Peyer's patch (tissue), 4 donors: ENCODE measurements around the gene MIS18BP1. TPM values are rescaled to one million over a fixed set of nuclear protein-coding genes. Genes with fewer than 3 reads are reported as not detected.

Experiments used
- DNase-seq, 3 donors: peaks; one replicate each; pipeline ENCODE4 v3.0.0-alpha.2; 2017 to 2019
- H3K27ac ChIP-seq, 4 donors: fragments of 200-600 bp; sonication (generic); one replicate each; pipeline ENCODE4 v1.5.1; 2016 to 2019
- H3K27me3 ChIP-seq, 2 donors: fragments of 200-600 bp; sonication (generic); one replicate each; pipeline ENCODE4 v1.5.1; 2019
- H3K36me3 ChIP-seq, 3 donors: fragments of 200-600 bp; sonication (generic); one replicate each; pipeline ENCODE4 v1.5.1; 2016 to 2019
- H3K4me1 ChIP-seq, 4 donors: fragments of 200-600 bp; sonication (generic); one replicate each; pipeline ENCODE4 v1.5.1; 2016 to 2019
- H3K4me3 ChIP-seq, 4 donors: fragments of 200-600 bp; sonication (generic); 1 replicate in 3 of 4; 2 replicates in 1 of 4; pipeline ENCODE4 v1.5.1; 2016 to 2019; ENCODE audit warnings: mild to moderate bottlenecking in 1 of 4
- H3K9me3 ChIP-seq, 4 donors: fragments of 200-600 bp; sonication (generic); one replicate each; pipeline ENCODE4 v1.5.1; 2016 to 2019; ENCODE audit warnings: mild to moderate bottlenecking in 1 of 4
- CTCF ChIP-seq, 6 experiments: fragments of 450-650 bp in 4 of 6; fragments of 200-600 bp in 2 of 6; sonication (generic) in 1 of 6; IDR thresholded peaks; one replicate each; pipeline ENCODE4 v1.5.1; 2017 to 2019; ENCODE audit warnings: antibody characterized with exemption in 6 of 6, mild to moderate bottlenecking in 3 of 6, moderate library complexity in 1 of 6
- POLR2A ChIP-seq, 2 donors: fragments of 450-650 bp; IDR thresholded peaks; one replicate each; pipeline ENCODE4 v1.5.1; 2017; ENCODE audit warnings: antibody characterized with exemption in 2 of 2, mild to moderate bottlenecking in 2 of 2, moderate library complexity in 2 of 2
- total RNA-seq, 4 donors: library from RNA; depleted of rRNA; stranded (reverse); fragments of >200 nt; gene quantifications; one replicate each; pipeline ENCODE4 v1.1.0, GENCODE V29; 2016

Gene MIS18BP1
- total RNA-seq, 4 donors from 2014 or later, result 21.9 to 80.9 (median 26.4) TPM

GRCh38 chr14:45258805-45259204 lies 5.8 kb upstream of the MIS18BP1 start:
- Histone ChIP-seq H3K27me3 (no peaks in the 10 kb centered on the region), H3K4me3 (no peak overlapping the region), H3K4me1 (peaks cover 0 to 5% (median 0%) of the 10 kb centered on the region in 4 donors), H3K36me3 (no peaks in the 10 kb centered on the region), H3K27ac (no peak overlapping the region), H3K9me3 (peaks cover 0 to 11% (median 0%) of the 10 kb centered on the region in 4 donors)
- no peak for TF ChIP-seq POLR2A (IDR thresholded peaks at IDR 0.05)
- TF ChIP-seq CTCF (IDR thresholded peaks at IDR 0.05), result no peak
- no peak for DNase-seq

- Histone ChIP-seq H3K27ac (no peak overlapping the region), H3K4me3 (no peak overlapping the region), H3K4me1 (peaks cover 0 to 5% (median 0%) of the 10 kb centered on the region in 4 donors), H3K9me3 (peaks cover 0 to 11% (median 0%) of the 10 kb centered on the region in 4 donors), H3K36me3 (no peaks in the 10 kb centered on the region), H3K27me3 (no peaks in the 10 kb centered on the region)
- DNase-seq, result no peak
- no peak for TF ChIP-seq POLR2A (IDR thresholded peaks at IDR 0.05)
- TF ChIP-seq CTCF (IDR thresholded peaks at IDR 0.05), result no peak
These were observed 5.1 kb upstream of the MIS18BP1 start for GRCh38 chr14:45258073-45258472.

- TF ChIP-seq POLR2A (IDR thresholded peaks at IDR 0.05) (no peak), CTCF (IDR thresholded peaks at IDR 0.05) (no peak)
- Histone ChIP-seq H3K4me3 (no peak overlapping the region), H3K27ac (no peak overlapping the region), H3K36me3 (no peaks in the 10 kb centered on the region), H3K9me3 (peaks cover 0 to 11% (median 0%) of the 10 kb centered on the region in 4 donors), H3K4me1 (peaks cover 0 to 17% (median 0%) of the 10 kb centered on the region in 4 donors), H3K27me3 (no peaks in the 10 kb centered on the region)
- DNase-seq, result no peak
These were observed 1.8 kb upstream of the MIS18BP1 start for GRCh38 chr14:45254771-45255170.

- Histone ChIP-seq H3K9me3 (peaks cover 0 to 11% (median 0%) of the 10 kb centered on the region in 4 donors), H3K36me3 (no peaks in the 10 kb centered on the region), H3K27ac (peak overlapping the region; percentile 83 to 92 (median 87)), H3K4me3 (peak overlapping the region; percentile 59 to 82 (median 71)), H3K4me1 (peaks cover 0 to 22% (median 3%) of the 10 kb centered on the region in 4 donors), H3K27me3 (no peaks in the 10 kb centered on the region)
- no peak for TF ChIP-seq CTCF (IDR thresholded peaks at IDR 0.05)
- no peak for TF ChIP-seq POLR2A (IDR thresholded peaks at IDR 0.05)
- DNase-seq, result peak in 2 of 3 donors; percentile 50 to 53
These were observed 830 bp upstream of the MIS18BP1 start for GRCh38 chr14:45253754-45254310.

- no peaks in the 10 kb centered on the region for H3K36me3 ChIP-seq
- peak overlapping the region; percentile 83 to 92 (median 87) for H3K27ac ChIP-seq
- peaks cover 0 to 22% (median 3%) of the 10 kb centered on the region in 4 donors for H3K4me1 ChIP-seq
- TF ChIP-seq POLR2A (IDR thresholded peaks at IDR 0.05), result no peak
- peak in 1 of 6 experiments; percentile 1 for TF ChIP-seq CTCF (IDR thresholded peaks at IDR 0.05)
- peak overlapping the region; percentile 59 to 82 (median 71) for H3K4me3 ChIP-seq
- peak in 1 of 3 donors; percentile 36 for DNase-seq
- no peaks in the 10 kb centered on the region for H3K27me3 ChIP-seq
- H3K9me3 ChIP-seq, result no peaks in the 10 kb centered on the region
These were observed 484 bp downstream of the MIS18BP1 start for GRCh38 chr14:45252366-45253069.
